ENCODE measurements around the gene FGF12.

DNA sequence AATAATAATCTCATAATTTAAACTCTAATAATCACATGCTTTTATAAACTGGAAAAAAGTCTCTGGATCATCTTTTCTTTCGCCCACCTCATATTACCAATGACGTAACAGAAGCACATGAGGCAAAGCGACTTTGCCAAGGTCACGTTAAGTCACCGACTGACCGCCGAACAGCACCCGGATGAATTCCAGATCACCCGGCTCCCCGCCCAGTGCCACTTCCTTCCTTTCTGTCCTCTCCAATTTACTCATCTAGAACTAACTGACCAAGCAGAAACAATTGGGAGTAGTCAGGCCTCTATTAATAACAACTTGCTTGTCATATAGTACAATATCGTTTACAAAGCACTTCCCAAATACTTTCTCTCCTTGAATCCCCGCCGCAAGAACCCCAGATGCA is 21.1 kb downstream of the FGF12 start:
- TF ChIP-seq SP1 (IDR thresholded peaks at IDR 0.05), result no peak
- TF ChIP-seq FOXM1 (IDR thresholded peaks at IDR 0.05; ENCODE audit: borderline replicate concordance), result no peak
- TF ChIP-seq ELF4 (IDR thresholded peaks at IDR 0.05), result no peak
